ENCODE results near the gene AIFM2.
"Not testable (repeated sequence)": the region's sequence is repeated elsewhere in the genome, so short reads cannot be mapped to it uniquely, and the experiment has no call there.

Gene AIFM2

DNA sequence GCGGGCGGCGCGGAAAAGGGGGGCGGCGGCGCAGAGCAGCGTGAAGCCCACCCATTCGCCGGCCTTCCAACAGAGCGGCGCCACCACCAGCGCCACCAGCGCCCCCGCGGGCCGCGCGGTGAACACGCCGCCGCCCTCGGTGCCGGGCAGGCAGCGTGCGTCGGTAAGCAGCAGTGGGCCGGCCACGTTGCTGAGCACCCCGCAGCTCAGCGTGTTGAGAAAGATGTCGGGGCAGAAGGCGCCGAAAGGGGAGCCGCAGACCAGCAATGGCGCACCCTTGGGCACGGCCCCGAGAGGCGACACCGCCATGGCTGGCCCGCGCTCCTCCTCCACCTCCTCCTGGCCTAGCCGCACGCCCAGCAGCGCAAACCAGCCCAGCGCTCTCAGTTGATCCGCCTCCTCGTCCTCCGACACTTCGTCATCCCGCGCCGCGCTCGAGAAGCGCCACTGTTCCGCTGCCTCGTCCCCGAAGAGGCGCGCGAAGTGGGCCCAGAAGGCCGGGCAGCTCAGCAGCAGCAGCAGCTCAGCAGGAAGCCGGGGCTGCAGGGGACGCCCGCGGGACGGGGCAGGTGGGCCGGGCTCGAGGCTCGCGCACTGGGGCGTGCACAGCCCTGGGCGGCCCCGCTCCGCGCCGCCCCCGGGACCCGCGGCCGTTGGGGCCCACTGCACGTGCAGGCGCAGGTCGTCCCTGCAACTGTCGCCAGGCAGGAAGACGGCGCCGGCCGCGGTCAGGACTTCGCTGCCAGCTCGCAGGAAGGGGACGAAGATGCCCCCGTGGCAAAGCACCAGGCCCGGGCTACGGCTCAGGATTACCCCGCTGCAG lies 13.3 kb upstream of the AIFM2 start:
- DNase-seq = peak; percentile 62

DNA sequence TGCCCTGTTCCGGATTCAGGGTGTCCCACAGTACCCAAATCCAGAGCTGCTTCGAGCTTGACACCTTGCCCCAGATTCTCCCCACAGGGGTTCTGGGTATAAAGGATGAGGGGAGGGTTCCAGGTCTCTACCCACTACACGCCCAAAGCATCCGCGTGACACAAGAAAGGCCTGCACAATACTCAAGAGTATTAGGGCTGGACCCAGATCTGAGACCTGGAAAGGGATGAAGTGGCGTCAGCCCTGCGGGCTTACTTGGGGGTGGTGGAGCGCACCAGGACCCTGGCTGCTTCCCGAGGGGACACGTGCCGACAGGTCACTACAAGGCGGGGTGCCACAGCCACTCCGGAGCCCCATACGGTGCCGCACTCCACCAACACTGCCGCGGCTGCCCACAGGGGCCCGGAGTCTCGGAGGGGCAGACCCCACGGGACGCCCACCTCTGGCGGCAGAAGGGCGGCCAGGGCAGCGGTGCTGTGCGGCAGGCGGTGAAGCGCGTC lies 12.6 kb upstream of the AIFM2 start:
- DNase-seq = no peak

DNA sequence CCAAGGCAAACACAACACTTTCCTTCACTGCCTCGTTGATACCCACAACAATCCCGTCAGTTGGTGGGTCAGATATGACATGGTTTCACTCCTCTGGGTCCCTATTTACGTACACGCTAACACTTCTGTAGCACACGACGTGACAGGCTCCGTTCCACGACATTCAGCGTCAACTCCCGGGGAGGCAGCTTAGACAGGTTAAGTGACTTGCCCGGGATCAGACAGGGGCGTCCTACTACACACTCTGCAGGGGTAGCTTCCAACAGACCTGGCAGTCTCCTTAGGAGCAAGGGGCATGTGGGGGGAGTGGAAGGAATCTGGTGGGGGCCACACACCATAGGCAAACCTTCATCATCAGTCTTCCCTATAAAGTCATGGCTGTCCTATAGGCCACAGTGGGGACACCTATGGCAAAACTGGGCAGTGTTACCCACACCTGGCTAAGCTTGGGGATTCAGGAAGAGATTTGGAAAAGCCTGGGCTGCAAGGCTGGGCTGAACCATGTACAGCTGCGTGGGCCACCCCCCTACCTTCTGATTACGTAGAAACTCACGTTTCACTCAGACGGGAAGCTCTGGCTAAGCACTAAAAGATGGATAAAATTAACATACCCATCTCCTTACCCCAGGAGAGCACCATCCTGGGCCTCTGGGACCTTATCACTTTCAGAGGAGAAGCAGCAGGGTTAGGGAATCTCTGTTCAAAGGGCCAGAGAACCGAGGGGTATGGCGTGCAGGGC lies 11.9 kb upstream of the AIFM2 start:
- DNase-seq = no peak

DNA sequence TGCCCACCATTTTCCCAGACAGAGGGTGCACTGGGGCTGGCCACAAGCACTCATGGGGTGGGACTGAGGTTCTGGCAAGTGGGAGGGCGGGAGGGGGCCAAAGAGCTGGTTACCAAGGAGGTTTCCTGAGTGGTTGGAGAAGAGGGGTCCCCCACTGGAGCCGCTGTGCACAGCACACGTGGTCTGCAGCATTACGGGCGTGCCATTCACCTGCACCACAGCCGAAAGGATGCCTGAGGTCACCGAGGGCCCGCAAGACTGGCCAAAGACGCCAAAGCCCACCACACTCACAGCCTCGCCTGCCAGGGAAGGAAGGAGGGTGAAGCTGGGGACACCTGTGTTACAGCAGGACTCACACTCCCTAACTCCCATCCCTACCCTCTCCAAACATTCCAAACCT lies 9.9 kb upstream of the AIFM2 start:
- no peak for DNase-seq

DNA sequence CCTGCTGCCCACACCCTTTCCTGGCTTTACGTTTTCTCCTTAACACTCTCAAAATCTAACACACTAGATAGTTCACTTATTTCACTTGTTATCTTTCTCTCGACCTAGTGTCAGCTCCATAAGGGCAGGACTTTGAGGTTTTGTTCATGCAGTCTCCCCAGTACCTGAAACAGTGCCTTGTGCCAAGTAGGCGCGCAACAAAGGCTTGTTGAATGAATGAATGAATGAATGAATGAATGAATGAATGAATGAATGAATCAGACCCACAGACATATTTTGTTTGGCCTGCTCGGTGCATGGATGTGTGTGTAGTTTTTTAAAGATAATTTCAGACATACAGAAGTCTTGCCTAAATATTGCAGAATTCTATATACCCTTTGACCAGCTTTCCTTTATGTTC lies 7.7 kb upstream of the AIFM2 start:
- DNase-seq = no peak

DNA sequence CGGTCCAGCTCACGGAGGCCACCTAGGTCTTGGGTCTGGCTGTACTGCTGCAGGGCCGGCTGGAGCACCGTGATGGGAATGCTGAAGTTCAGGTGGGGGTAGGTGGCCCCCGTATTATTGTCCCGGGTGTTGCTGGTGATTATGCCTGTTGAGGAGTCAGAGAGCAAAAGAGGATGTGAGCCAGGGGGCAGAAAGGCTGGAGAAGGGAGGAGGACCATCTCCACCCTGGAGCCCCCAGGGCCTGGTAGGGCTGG lies 7.3 kb upstream of the AIFM2 start:
- no peak for DNase-seq

DNA sequence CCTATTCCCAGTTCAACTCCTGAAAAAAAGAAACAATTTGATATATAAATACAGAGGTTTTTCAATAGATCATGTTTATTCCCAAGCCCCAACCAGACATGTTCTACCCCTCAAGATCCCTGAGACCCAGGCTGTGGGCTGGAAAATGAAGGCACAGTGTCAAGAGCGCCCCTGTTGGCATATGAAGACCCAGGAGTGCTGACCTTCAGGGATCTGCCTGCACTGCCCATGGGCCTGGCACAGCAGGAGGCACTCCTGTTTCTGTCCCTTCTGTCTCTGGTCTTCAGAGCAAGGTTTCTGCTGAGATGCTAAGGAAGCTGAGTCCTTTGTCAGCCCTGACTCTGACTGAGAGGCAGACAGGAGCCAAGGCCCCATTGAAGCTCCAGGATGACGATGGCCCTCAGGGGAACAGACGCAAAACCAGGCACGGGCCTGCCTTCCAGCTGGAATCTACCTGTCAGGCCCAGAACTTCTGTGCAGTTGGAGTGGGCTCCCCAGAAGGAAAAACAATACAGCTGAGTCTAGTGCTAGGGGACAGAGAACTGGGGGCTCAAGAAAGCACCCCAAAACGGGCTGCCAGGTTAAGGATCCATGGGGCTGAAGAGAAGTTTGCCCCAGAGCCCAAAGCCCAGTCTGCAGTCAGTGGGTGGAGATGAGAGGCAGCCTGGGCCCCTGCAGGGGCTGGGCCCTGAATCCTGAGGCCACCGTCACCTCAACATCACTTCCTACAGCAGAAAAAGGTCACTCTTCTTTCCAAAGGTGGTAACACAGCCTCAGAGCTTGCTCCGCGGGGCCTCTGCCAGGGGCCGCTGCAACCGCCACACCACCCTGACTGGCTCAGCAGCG lies 6.7 kb upstream of the AIFM2 start:
- no peak for DNase-seq

DNA sequence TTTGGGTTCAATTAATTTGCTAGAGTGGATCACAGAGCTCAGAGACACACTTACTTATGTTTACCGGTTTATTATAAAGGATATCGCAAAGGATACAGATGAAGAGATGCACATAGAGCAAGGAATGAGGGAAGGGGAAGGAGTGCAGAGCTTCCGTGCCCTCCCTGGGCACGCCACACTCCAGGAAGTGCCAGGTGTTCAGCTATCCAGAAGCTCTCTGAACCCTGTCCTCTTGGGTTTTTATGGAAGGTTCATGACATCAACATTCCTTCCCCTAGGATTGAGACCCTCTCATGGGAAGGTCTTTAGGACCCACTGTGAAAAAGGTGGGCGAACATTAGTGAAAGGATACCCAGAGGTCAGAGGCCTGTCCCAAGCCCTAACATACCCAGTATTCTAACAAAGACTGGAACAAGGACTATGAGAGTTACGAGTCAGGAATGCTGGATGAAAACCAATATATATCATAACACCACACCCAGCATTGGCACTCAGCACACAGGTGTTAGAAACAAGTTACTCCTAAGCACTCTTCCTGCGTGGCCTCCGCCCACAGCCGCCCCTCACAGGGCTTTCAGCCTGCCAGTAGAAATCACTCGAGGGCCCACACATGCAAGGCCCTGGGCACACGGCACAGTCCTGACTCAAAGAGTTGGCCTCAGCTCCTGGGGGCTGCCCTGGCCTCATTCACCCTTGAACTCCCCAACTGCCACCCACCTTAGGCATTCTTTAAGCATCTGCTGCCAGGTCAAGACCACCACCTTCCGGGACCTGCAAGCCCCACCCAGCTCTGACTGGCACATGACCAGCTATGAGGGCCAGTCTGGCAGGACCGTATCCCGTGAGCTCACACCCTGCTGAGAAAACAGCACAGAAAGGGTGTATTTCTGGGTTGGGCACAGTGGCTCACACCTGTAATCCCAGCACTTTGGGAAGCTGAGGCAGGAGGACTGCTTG lies 5.6 kb upstream of the AIFM2 start:
- DNase-seq = no peak

DNA sequence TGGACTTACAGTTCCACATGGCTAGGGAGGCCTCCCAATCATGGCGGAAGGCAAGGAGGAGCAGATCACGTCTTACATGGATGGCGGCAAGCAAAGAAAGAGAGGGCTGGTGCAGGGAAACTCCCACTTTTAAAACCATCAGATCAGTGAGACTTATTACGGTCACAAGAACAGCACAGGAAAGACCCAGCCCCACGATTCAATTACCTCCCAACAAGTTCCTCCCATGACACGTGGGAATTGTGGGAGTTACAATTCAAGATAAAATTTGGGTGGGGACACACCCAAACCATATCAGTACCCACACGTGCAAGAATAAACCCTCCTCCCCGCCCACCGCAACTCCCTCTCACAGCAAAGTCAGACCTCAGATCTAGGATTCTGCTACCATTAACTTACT lies 4.5 kb upstream of the AIFM2 start:
- no peak for DNase-seq

DNA sequence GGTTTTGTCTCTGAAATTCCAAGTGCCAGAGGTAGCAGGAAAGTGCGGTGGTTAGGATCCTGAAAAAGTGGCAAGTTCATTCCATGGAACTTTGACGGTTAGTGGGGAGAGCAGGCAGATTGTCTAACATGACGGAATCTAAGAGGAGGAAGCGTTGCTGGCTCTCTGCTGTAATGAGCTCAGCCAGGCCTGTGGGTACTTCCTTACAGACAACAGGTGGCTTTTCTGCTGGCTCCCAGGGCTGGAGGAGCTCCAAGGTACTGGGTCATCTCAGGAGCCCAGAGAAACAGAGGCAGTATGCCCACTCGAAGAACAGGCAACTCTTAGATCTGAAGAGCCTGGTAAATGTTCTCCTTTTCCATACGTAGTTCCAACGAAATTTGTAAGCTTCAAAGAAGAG lies 3.1 kb upstream of the AIFM2 start:
- no peak for DNase-seq

DNA sequence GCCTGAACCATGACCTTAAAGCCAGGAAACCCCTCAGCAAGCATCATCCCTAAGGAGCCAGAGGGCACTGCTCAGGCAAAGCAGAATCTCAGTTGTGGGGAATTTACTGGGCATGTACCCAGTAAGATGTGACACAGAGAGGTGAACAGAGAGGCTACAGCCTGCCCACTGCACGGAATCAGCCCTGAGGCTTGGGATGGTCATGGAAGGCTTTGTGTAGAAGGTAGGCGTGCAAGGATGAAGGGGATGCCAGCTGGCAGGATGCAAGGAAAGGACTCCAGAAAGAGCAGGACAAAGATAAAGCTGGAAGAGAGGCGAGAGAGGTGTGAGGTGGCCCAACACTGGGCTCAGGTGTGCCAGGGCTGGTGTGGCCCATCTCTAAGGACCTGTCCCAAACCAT lies 2.4 kb upstream of the AIFM2 start:
- no peak for DNase-seq

DNA sequence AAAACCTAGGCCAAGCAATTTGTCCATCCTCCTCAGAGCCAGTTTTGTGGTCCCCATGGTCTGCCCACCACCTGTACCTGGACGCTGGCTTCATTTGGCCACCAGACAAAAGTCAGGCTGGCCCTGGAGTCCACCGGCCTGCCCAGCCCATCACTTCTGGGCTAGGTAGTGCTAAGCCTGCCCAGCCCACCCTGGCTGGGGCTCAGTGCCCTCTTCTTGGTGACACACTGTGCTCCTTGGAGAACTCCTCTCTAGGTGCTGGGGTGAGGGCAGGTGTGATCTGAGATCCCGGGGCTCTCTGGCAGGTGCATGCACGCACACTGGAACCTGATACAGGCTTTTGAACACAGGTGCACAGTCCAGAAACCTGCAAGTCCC lies 1.1 kb downstream of the AIFM2 start:
- no peak for DNase-seq

DNA sequence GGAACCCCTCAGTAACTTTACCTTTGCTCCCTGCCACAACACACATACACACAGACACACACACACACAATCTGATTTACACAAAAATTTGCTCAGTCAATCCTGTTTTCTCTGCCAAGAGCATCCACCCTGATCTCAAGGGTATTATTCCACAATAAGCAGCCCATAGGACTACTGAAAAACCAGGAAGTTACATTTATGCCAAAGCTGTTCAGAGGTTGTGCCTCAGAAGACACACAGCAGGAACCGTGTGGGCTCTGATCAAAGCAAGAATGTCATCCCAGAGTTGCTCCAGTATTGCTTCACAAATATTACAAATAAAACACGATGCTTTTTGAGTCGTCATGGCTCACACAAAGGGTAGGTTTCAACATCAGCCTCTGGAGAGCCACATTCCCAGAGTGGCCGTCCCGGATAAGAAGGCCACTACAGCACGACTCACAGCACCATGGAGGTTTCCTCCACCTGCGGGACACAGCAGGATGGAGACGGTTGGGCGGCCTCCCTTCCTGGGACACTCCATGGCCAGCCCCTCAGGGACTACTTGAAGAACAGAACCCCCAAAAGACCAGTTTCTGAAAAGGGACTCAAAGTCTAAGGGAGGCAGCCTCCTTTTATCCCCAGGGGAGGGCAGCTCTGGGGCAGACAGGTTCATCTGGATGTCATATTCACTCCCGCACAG lies 1.6 kb downstream of the AIFM2 start:
- no peak for DNase-seq

DNA sequence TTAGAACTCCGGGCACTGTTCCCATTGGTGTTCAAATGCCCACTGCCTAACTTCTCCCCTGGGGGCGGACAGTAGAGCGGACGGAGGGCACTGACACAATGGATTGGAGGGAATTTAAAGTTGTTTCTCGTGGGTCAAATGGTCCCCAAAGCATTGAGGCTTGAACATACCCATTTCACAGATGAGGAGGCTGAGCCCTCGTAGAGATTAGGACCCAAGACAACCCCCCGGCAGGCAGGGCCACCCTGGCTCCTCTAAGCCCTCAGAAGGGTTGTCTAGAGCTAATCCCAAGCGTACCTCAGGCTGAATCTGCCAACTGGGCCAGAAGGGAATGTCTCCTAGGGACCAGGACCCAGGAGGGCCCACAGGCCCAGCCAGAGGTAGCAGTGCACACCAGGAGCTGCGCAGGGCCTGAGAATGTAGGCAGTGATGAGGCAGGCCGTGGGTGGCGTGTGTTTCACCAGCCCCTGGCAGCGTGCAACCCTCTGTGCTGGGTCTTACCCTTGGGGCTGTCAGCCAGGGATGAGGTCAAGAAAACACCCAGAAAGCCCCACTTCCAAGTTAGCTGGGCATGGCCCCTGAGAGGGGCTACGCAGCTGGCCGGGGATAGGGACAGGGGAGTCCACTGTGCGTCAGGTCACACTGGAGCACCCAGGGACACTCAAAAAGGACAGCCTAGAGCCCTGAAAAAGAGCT lies 5.8 kb downstream of the AIFM2 start:
- no peak for DNase-seq

DNA sequence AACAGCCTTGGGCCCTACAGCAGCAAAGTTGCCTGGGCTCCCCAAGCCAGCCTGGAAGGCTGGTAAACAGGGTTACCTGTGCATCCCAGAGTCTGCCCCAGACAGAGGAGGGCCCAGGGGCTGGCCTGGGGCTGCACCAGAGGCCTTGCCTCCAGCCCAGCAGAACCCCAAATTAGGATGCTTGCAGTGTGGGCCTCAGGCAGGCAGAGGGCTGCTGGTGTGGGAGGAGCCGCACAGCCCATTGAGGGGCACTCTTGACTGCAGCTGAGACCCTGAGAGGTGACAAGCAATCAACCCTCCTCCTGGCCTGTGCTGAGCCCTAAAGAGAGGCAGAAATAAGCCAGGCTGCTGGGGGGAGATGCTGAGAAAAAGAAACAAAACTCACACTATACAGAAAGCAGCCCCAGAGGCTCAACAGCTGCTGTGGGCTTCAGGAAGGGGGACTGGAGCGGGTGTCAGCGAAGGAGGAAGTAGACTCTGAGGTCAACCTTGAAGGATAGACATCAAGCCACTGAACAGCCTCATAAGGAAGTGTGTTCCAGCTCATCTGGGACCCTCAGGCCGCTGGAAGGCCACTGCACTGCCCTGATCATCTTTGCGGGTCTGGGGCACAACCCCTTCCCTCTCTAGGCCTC lies 6.6 kb downstream of the AIFM2 start:
- no peak for DNase-seq

DNA sequence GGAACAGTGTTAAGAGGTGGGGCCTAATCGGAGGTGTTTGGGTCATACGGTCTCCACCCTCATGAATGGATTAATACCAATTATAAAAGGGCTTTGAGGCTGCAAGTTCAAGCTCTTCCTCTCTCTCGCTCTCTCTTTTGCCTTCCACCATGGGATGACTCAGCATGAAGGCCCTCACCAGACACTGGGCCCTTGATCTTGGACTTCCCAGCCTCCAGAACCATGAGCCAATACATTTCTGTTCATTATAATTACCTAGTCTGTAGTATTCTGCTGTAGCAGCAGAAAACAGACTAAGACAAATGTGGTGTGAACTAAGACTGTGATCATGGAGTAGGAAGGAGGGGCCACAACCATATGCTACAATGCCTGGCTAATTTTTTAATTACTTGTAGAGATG lies 7.7 kb downstream of the AIFM2 start:
- DNase-seq = no peak

DNA sequence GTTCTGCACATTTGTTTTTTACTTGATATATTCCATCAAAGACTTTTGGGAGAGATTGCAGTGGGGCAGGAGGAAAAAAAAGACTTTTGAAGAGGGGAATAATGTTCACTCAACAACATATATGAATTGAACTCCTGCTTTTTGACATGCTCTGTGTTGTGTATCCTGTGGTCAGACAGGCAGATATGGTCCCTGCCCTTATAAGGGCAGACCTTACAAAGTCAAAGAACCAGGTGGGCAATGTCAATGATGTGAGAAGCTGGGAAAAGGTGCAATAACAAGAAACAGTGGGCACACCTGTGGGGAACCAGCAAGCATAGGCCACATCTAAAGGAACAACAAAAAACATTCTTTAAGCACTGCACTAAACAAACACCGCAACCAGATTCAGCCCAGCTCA lies 8.2 kb downstream of the AIFM2 start:
- no peak for DNase-seq

DNA sequence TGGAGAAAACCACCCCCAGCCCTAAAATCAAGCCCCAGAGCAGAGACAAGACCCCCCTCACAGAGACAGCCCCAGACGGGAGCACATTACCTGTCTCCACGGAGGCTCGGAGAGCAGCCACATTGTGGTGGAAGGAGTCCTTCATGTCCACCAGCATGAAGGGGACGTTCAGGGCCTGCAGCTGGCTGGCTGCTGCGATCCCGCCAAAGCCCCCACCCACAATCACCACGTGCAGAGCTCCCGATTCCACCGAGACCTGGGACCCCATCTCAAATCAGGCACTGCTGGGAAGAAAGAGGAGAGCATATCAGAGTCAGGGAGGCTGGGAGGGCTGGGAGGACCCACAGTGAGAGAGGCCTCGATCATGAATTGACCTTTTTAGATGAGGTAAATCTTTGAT lies 8.8 kb downstream of the AIFM2 start:
- DNase-seq = no peak

DNA sequence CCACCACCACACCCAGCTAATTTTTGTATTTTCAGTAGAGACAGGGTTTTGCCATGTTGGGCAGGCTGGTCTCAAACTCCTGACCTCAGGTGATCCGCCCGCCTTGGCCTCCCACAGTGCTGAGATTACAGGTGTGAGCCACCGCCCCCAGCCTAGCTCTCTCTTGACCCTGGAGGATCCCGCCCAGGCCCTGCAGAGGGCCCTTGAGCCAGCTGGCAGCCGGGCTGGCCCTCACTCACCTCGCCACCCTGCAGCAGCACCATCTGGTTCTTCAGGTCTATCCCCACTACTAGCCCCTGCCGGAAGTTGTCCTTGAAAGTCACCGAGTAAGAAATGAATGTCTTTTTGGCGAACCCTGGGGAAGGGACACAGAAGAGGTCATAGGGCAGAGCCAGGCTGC lies 9.5 kb downstream of the AIFM2 start:
- not testable (repeated sequence) for DNase-seq

DNA sequence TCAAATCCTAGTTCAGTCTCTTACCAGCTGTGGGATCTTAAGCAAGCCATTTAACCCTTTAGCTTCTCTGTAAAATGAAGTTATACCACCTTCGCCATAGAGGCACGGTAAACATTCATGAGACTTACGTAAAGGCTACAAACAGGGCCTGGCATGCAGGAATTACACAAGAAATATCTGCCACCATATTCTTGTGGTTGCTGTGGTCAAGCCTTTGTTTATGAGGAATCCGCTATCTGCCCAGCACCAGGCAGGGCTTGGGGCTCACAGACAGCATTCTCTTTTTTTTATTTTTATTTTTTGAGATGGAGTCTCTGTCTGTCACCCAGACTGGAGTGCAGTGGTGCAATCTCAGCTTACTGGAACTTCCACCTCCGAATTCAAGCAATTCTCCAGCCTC lies 9.9 kb downstream of the AIFM2 start:
- DNase-seq = no peak

All from activated gamma-delta T cell treated with Interleukin-2 at 50 U/mL for 16 hours (primary cell).